OCI-LY3 (cell line): ENCODE results near the gene NR2C2.

Experiments
- CTCF ChIP-seq: fragments of 200-600, 300-600 bp; sonication (generic); IDR thresholded peaks from 2 replicates; pipeline ENCODE4 v1.5.1; 2014; ENCODE audit warnings: antibody characterized with exemption, low read length, low read depth
- EZH2phosphoT487 ChIP-seq: fragments of 200-600 bp; shearing (Covaris generic); IDR thresholded peaks from 2 replicates; pipeline ENCODE4 v1.6.1; 2018; ENCODE audit warnings: antibody characterized with exemption, mixed run types, low read depth

GRCh38 chr3:14962762-14963161, 15.4 kb downstream of the NR2C2 start:
- TF ChIP-seq CTCF: no peak
- no peak for TF ChIP-seq EZH2phosphoT487
